Measurements from ENCODE around the gene ZNF185. TPM values are rescaled to one million over a fixed set of nuclear protein-coding genes. Genes with fewer than 3 reads are reported as not detected.
A peak's percentile ranks its signal among the peaks of the same experiment; 100 is the strongest.

Gene ZNF185
- total and polyA plus RNA-seq, 2 of the 8 experiments (the other 6 are each of a cell fraction or from before 2014, with no cell fraction given): 15.6 to 20.1 TPM

DNA sequence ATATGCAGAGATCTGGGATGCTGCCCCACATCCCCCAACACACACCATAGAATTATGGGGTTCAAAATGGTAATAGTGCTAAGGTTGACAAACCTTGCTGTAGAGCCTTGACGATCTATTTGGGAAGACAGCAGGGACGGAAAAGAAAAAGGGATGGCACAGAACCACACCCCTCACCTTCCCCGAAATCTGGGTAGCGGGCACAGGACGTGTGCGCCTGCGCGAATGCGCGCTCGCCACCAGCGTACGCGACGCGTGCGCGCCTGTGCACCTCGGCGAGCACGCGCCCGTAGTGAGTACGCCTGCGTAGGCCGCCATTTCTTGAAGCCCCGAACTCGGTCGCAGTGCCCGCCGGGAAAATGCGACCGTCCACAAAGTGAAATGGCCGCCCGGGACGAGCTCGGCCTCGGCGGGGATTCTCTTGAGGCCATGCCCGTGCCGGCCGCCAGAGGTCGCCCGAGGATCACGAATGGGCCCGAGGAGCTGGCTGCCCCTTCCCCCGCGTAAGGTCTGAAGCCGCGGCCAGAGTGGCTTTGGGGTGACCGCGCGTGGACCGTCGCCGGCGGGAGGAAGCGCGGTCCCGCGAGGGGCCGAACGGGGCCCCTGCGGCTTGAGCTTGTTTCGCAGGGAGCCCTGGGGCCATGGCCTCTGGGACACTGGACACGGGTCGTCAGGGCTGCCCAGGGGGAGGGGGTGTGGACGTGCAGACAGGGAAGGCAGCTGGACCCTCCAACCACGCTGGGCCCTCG is 43.6 kb downstream of the ZNF185 start (continued):
- TF ChIP-seq YY1 (IDR thresholded peaks at IDR 0.05; ENCODE audit: low read depth, low read length): peak; percentile 98
- no peak for TF ChIP-seq TAF7 (optimal IDR thresholded peaks at IDR 0.05; ENCODE audit: borderline replicate concordance, low read depth, low read length)
- peak; percentile 77 for TF ChIP-seq TEAD4 (IDR thresholded peaks at IDR 0.05; ENCODE audit: low read depth, low read length)
- TF ChIP-seq KDM4A (IDR thresholded peaks at IDR 0.05; ENCODE audit: low read depth, low read length, severe bottlenecking): peak; percentile 37
- TF ChIP-seq, protein P1, sequence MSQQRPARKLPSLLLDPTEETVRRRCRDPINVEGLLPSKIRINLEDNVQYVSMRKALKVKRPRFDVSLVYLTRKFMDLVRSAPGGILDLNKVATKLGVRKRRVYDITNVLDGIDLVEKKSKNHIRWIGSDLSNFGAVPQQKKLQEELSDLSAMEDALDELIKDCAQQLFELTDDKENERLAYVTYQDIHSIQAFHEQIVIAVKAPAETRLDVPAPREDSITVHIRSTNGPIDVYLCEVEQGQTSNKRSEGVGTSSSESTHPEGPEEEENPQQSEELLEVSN (IDR thresholded peaks at IDR 0.05): no peak
- peak; percentile 36 for TF ChIP-seq ASH2L (IDR thresholded peaks at IDR 0.05; ENCODE audit: low read length)
- TF ChIP-seq BRCA1 (IDR thresholded peaks at IDR 0.05; ENCODE audit: low read depth, low read length): no peak
- TF ChIP-seq SP2 (IDR thresholded peaks at IDR 0.05; ENCODE audit: low read length): no peak
- peak; percentile 51; the same call in 1 of the 2 replicates for TF ChIP-seq POLR2AphosphoS5 (IDR thresholded peaks at IDR 0.05; ENCODE audit: low read depth, low read length)
- TF ChIP-seq BACH1 (IDR thresholded peaks at IDR 0.05; ENCODE audit: low read length): 0 out of 2 replicates have a peak, but pooled peaks have one; percentile 38
- peak in 1 of 2 experiments; percentile 55; a peak in 1 of 3 replicates for TF ChIP-seq EP300 (IDR thresholded peaks at IDR 0.05; ENCODE audit: borderline replicate concordance in 1 of 2, low read depth in 2 of 2, low read length in 2 of 2)

Measured in H1 (cell line).